ENCODE data around the gene FBH1.
"Not testable (repeated sequence)": the region's sequence is repeated elsewhere in the genome, so short reads cannot be mapped to it uniquely, and the experiment has no call there.

FBH1 gene

GRCh38 chr10:5904227-5904626 is 14.2 kb downstream of the FBH1 start:
- no peak for DNase-seq

GRCh38 chr10:5905854-5906507 is 15.9 kb downstream of the FBH1 start:
- DNase-seq: no peak

GRCh38 chr10:5906651-5907050 is 16.6 kb downstream of the FBH1 start:
- DNase-seq: no peak

GRCh38 chr10:5908676-5909075 is 18.6 kb downstream of the FBH1 start:
- not testable (repeated sequence) for DNase-seq

- peak; percentile 9 for DNase-seq
These were observed 20.5 kb downstream of the FBH1 start for GRCh38 chr10:5910323-5911100.

- no peak for DNase-seq
These were observed 21.6 kb downstream of the FBH1 start for GRCh38 chr10:5911670-5912069.

- DNase-seq: no peak
These were observed 23.7 kb downstream of the FBH1 start for GRCh38 chr10:5913736-5914135.

- no peak for DNase-seq
These were observed 25.4 kb downstream of the FBH1 start for GRCh38 chr10:5915451-5915850.

GRCh38 chr10:5917305-5917704 is 27.3 kb downstream of the FBH1 start:
- no peak for DNase-seq

- no peak for DNase-seq
These were observed 28.7 kb downstream of the FBH1 start for GRCh38 chr10:5918763-5919162.

- no peak for DNase-seq
These were observed 29.5 kb downstream of the FBH1 start for GRCh38 chr10:5919568-5919967.

GRCh38 chr10:5921746-5922145 is 31.7 kb downstream of the FBH1 start:
- DNase-seq: no peak

- no peak for DNase-seq
These were observed 34.8 kb downstream of the FBH1 start for GRCh38 chr10:5924889-5925288.

GRCh38 chr10:5927306-5927705 is 37.3 kb downstream of the FBH1 start:
- no peak for DNase-seq

- DNase-seq: no peak
These were observed 39.4 kb downstream of the FBH1 start for GRCh38 chr10:5929442-5929841.

- no peak for DNase-seq
These were observed 40.2 kb downstream of the FBH1 start for GRCh38 chr10:5930272-5930671.

GRCh38 chr10:5932345-5932744 is 42.3 kb downstream of the FBH1 start:
- DNase-seq: no peak

- no peak for DNase-seq
These were observed 44.0 kb downstream of the FBH1 start for GRCh38 chr10:5933909-5934546.

- peak; percentile 13 for DNase-seq
These were observed 45.6 kb downstream of the FBH1 start for GRCh38 chr10:5935628-5936027.

GRCh38 chr10:5937016-5937415 is 47.0 kb downstream of the FBH1 start:
- DNase-seq: no peak

GRCh38 chr10:5938291-5938690 is 48.2 kb downstream of the FBH1 start:
- DNase-seq: no peak

- DNase-seq: no peak
These were observed 50.8 kb downstream of the FBH1 start for GRCh38 chr10:5940807-5941218.

- no peak for DNase-seq
These were observed 51.5 kb downstream of the FBH1 start for GRCh38 chr10:5941579-5941978.

- DNase-seq: no peak
These were observed 52.0 kb downstream of the FBH1 start for GRCh38 chr10:5942001-5942400.

Measured in NCI-H1092 treated with DMSO at 0.1 percent for 48 hours (cell line).